HPDE6-E6E7 (cell line): Measurements from ENCODE around the gene RPH3AL.
"Not testable (repeated sequence)": the region's sequence is repeated elsewhere in the genome, so short reads cannot be mapped to it uniquely, and the experiment has no call there.

Source experiments
- DNase-seq: peaks from one replicate; pipeline ENCODE4 v3.0.0; 2011; ENCODE audit warnings: missing footprints; ENCODE audit errors: extremely low spot score

Gene RPH3AL

DNA sequence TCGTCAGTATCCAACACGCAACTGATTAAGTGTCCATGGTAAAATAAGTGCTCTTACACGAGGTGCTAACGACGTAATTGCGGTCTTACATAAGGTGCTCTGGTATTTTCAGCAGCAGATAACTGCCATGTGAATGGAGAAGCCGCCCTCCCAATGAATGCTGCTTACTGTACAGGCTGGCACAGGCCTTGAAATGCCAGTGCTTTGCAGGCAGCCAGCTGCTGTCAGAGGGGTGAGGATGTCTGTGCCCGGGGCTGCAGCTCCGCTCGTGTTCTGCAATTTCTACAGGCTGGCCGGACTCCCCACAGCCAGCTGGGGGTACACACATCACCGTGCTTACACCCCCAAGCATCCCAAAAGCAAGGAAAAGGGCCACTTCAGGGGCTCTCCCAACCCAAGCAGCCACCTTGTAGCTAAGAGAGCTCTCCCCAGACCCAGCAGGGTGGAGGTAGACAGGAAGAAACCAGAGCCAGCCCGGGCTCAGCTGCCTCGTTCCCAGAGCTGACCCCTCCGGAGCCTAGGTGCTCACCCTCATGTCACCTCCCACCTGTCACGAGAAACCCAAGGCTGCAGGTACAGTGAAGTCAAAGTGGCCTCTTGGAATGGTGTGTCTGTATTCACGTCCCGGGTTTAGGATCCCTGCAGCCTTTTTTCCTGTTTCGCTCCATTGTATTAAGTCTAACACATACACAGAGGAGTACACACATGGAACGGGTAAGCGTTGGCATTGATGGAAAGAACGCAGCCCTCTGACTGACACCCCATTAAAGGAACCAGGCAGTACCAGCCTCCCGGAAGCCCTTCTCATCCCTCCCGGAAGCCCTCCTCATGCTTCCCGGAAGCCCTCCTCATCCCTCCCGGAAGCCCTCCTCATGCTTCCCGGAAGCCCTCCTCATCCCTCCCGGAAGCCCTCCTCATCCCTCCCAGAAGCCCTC lies 27.2 kb upstream of the RPH3AL start:
- DNase-seq: no peak

DNA sequence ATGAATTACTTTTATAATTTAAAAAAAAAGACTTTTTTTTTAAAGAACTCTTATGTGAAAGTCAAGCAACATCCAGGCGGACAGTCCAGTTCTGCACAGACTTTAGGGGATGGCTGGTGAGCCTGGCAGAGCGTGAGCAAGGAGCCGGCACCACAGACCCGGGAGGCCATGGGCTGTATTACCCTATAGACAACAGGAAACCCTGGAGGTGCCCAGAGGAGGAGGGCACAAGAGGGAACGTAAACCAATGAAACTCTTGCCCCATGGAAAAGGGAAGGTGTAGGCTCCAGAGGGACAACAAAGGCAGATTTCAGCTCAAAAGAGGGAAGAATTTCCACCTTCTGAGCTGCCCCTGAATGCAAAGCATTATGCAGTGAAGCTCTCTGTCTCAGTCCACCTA lies 25.5 kb upstream of the RPH3AL start:
- DNase-seq: no peak

DNA sequence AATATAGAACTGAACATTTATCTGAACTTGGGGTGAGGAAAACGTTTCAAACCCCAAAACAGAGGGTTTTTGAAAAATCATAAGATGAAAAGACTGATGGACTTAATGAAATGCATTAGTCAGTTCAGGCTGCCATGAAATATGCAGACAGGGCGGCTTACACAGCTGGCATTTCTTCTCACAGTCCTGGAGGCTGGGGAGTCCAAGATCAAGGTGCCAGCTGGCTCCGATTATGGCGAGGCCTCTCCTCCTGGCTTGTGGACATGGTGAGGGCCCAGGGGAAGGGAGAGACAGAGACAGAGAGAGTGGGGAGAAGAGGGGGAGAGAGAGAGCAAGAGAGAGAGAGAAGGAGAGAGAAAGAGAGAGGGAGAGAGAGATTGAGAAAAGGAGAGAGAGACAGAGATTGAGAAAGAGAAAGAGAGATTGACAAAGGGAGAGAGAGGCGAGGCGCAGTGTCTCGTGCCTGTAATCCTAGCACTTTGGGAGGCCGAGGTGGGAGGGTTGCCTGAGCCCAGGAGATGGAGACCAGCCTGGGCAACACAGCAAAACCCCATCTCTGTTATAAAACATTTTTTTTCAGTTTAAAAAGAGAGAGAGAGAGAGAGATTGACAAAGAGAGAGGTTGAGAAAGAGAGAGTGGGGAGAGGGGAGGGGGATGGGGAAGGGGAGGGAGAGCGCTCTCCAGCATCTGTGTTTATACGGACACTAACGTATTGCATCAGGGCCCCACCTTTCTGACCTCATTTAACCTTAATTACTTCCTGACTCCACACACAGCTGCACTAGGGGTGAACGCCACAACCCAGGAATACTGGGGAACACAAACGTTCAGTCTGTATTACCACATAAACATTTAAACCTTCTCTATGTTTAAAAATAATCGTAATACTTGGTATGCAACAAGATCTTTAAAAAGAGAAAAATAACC lies 24.6 kb upstream of the RPH3AL start:
- DNase-seq: no peak

DNA sequence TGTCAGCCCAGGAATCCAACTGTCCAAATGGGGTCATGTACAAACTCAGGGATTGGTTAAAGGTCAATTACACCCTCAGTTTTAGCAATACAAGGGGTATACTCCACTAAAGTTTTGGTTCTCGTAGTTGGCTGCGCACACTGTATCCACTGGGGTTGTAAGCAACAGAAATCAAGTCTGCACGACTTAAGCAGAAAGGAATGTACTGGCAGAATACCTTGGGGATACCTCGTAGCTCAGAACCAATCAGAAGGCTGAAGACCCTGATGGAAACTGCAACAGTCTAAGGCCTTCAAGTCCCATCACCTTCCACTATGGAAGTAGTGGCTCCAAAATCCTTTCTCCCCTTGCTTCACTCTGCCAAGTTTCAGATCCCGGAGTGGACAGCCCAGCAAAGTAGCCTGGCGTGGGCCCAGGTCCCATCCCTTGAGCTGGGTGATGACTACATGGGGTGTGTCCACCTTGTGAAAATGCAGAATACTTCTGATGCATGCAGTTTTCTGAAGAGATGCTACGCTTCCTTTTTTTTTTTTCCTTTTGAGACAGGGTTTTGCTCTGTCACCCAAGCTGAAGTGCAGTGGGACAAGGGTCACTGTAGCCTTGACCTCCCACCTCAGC lies 21.1 kb upstream of the RPH3AL start:
- DNase-seq: no peak

DNA sequence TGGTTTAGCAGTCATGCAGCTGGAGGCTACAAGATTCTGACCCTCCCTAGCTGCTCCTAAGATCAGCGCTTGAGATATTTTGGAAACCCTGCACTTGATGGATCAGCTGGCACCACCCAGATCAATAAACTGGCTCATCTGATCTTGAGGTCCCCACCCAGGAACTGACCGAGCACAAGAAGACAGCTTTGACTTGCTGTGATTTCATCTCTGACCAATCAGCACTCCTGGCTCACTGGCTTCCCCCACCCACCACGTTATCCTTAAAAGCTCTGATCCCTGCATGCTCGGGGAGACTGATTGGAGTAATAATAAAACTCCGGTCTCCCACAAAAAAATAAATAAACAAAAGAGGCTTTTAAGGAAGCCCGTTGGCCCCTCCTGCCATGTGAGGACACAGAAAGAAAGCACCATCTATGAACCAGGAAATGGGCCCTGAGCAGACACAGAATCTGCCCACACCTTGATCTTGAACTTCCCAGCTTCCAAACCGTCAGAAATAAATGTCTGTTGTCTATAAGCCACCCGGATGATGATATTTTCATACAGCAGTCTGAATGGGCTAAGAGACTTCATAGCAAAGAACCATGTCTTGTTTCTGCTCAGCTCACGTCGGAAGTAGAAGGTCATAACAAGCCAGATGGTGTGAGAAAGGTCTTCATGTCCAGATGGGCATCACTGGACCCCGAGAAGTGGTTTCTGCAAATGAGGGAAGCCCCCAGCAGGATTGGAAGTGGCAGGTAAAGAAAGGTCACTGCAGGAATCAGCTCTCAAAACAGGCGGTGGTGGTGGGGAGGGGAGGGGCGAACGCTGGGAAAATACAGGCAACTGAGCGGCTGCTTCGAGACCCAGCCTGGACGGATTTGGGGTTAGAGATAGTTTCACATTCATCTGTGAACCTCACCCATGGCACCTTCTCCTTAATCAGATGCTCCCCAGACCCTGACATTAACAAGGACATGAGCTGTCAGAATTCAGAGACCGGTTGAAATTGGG lies 19.8 kb upstream of the RPH3AL start:
- no peak for DNase-seq

DNA sequence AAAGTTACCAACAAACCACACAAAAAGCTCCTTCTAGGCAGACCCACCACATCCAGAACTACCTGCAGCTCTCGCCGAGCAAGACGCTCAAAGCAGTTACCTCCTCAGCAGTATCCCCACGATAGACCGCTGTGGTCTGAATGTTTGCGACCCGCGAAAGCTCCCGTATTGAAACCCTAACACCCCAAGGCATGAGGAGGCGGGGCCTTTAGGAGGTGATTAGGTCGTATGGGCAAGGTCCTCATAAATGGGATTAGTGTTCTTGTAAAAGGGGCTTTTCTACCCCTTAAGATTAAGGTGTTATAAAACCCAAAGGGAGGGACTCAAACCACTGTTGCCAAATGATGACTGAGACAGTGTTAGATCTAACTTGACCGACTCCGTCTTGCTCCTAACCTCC lies 19.0 kb upstream of the RPH3AL start:
- no peak for DNase-seq

DNA sequence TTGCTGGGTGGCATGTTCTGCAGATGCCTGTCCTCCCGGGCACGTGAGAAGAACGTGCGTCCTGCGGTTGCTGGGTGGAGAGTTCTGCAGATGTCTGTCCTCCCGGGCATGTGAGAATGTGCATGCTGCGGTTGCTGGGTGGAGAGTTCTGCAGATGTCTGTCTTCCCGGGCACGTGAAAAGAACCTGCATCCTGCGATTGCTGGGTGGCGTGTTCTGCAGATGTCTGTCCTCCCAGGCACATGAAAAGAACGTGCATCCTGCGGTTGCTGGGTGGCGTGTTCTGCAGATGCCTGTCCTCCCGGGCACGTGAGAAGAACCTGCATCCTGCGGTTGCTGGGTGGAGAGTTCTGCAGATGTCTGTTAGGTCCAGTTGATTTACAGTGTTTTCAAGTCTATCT lies 15.0 kb upstream of the RPH3AL start:
- not testable (repeated sequence) for DNase-seq

DNA sequence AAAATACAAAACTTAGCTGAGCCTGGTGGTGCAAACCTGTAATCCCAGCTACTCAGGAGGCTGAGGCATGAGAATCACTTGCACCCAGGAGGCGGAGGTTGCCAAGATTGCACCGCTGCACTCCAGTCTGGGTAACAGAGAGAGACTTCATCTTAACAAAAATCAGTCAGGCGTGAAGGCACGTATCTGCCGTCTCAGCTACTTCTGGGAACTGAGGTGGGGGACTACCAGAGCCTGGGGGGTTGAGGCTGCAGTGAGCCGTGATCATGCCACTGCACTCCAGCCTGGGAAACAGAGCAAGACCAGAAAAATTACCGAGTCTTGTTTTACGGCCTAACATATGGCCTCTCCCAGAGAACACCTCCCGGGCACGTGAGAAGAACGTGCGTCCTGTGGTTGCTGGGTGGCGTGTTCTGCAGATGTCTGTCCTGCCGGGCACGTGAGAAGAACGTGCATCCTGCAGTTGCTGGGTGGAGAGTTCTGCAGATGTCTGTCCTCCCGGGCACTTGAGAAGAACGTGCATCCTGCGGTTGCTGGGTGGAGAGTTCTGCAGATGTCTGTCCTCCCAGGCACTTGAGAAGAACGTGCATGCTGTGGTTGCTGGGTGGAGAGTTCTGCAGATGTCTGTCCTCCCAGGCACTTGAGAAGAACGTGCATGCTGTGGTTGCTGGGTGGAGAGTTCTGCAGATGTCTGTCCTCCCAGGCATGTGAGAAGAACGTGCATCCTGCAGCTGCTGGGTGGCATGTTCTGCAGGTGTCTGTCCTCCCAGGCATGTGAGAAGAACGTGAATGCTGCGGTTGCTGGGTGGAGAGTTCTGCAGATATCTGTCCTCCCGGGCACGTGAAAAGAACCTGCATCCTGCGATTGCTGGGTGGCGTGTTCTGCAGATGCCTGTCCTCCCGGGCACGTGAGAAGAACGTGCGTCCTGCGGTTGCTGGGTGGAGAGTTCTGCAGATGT lies 14.3 kb upstream of the RPH3AL start:
- not testable (repeated sequence) for DNase-seq

DNA sequence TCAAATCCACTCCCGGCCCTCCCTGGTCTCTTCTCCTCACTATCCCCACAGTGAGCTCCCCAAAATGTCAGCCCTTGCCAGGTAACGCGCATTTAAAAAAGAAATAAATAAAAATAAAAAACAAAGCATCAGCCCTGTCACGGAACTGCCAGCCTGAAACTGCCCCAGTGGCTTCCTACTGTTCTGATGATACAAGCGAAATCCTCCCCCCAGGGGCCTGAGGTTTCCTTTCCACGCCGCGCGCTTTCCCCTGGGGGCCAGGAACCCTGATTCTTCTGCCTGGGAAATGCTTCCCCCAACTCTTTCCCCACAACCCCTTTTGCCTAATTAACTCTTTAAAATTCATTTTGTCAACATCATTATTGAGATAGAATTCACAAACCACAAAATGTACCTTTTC lies 12.2 kb upstream of the RPH3AL start:
- no peak for DNase-seq

DNA sequence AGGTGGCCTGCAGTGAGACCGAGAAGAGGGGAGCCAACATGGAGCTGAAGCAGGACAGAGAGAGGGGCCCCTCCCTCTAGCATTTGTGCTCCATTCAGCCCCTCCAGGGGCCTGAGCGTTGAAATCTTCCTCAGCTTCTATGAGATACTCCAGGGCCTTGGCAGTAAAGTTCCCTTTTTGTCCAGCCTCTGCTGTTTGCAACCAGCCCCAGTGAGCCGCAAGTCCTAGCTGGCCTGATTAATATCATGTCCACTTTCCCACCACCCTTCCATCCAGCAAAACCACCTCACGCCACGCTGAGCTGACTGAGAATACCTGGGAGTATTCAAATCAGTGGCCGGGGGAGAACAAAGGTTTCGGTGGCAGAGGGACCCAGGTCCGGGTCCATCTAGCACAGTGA lies 11.7 kb upstream of the RPH3AL start:
- no peak for DNase-seq

DNA sequence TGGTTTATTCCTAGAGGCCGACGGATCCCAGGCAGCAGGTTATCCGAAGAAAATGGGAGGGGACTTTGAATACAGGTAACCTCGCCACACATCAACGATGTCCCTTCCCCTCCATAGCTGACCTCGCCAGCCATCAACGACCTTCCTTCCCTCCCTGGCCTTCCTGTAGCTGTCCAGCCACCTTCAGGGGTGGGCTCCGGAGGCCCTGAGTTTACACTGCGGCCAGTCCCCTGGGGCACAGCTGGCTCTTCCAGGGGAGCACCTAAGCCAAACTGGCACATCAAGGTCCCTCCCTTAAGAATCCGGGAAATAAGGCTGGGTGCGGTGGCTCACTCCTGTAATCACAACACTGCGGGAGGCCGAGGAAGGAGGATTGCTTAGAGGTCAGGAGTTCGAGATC lies 10.1 kb upstream of the RPH3AL start:
- no peak for DNase-seq

DNA sequence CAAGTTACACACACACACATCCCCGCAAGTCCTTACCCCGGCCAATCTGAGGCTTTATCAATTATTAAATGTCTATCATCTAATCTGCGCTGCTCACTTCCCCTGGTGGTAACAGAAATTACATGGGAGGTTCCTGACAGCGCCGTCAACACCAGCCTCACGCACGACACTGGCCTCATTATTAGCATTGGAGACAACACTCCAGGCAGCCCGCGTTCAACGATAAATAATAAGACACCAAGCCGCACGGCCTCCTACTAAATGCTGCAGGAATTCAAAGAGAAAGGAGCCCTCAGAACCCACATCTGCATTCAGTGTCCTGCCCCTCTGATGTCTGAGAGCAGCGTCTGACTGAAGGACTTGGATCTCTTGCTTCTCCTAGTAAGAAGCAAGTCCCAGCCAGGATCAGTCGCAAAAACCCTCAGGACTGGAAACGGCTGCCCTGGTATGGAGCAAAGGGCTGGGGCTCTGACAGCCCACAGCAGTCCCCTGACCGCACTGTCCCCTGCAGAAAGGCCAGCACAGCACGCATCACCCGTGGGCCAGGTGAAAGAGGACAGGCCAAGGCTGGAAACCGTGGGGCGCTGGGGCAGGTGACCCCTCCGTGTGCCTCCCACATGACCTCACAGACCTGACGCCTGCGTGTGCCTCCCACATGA lies 7.6 kb upstream of the RPH3AL start:
- DNase-seq: no peak

DNA sequence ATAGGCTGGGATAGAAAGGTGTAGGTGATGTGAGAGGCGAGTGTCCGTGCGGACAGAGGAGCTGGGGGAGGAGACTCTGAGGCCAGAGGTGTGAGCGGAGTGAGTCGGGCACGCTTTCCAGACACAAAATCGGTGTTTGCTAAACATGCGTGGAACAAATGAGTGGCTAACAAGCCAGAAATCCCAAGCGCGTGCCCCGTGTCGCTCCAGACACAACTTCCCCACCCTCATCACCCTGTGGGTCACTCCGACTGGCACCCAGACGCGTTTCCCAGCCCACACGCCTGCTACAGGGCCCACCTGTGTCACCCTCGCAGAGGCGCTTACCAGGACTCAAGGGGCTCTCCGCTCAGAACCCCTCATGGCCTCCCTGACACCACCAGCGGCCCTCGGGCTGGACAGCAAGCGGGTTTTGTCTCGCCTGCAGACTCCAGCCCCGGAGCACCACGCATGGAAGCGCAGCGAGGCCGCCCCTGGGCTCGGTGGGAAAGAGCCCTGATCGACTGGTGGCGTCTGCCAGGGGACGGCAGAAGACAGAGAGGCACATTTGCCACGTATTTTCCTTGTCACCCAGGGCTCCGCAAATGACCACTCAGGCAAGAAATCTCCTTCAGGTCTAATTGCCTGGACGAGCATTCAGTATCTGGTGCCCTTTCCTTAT lies 6.0 kb upstream of the RPH3AL start:
- DNase-seq: no peak

DNA sequence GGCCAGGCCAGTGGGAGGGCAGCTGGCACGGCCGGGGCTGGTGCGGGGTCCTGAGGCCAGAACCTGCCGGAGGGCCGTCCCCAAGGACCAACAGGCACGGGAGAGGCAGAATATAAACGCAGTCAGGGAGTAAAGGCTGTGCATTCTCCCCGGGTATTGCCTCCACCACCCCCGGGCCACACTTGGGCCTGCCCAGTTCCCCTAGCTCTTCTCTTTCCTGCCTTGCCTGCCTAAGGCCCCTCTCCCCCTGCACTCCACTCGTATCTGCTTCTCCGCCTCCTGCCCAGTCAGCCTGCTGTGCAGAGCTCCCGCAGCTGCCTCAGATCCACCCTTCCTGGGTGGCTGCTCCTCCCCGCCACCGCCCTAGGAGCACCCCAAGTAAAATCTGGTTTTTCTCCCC lies 5.0 kb upstream of the RPH3AL start:
- DNase-seq: no peak

DNA sequence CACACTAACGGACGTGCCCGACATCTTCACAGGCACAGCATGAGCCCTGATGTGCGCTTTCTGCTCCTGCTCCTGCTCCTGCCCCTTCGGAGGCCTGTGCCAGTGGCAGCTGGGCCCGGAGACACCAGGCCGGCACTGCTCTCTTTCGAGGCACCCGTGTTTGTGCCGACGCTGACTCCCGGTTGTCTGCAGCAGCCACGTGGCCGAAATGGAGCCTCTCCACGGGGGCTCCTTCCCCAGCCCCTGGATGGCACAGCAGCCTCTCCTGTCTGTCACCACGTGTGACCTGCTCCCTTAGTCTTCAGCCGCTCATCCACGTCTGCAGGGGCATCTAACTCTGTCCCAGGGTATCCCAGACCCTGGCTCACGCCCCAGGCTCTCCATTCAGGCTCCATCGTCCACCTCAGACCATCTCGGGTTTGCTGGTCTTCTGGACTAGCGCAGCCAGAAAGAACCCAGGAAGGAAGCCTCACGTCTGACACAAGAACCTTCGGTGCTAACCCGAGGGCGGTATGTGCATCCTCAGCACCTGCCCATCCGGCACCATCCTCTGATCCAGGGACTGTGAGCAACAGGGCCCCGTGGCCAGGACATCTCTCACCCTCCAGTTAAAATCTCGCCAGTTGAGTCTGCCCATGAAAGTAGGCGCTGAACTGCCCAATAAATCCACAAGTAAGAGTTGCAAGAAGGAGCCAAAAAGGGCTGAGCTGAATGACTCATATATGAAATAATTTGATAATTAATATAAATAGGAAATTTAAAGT lies 4.2 kb upstream of the RPH3AL start:
- no peak for DNase-seq

DNA sequence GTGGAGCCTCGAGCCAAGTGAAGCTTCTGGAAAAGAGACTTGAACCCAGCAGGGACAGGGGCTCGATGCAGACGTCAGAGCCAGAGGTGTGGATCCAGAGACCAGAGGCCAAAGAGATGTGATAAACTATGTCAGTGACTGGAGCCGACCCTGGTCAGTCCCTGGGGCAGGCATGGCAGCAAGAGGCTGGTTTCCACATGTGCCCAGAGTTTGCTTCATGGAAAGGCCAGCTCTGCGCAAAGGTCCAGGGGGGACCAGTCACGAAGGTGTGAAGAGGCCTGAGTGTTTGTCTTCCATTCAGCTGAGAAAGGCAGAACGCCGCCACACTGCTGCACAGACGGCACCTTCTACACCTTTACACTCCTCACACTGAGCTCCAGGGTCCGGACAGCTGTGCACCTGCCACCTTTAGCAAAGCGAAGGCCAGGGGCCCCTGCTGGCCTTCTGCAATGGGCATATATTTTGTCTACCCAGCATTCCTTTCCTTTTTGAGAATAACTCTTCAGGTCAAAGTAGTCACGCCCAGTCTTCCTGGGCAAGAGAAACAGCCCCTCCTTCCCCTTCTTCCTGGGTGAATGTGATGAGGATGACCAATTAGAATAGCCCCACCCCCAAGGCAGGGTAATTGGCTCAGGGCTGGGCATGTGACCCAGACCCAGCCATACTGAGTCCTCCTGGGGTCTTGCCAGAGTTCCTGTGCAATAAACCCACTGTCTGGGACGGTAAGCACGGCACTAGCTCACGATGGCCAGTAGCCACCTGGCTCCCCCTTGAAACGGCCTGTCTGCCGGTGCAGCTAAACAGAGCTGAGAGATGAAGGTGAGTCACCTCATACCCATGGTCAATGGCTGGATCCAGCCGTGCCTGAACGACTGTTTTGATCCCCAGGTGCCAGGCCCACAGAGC lies 2.3 kb upstream of the RPH3AL start:
- DNase-seq: no peak

DNA sequence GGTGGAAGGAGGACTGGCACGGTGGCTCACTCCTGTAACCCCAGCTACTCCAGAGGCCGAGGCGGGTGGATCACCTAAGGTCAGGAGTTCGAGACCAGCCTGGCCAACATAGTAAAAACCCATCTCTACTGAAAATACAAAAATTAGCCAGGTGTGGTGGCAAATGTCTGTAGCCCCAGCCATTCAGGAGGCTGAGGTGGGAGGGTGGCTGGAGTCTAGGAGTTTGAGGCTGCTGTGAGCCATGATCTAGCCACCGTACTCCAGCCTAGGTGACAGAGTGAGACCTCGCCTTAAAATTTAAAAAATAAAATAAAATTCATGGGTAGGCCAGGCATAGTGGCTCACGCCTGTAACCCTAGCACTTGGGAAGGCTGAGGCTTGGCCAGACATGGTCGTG lies 1.2 kb upstream of the RPH3AL start:
- no peak for DNase-seq
